ENCODE data around the gene FNDC3B.

DNA sequence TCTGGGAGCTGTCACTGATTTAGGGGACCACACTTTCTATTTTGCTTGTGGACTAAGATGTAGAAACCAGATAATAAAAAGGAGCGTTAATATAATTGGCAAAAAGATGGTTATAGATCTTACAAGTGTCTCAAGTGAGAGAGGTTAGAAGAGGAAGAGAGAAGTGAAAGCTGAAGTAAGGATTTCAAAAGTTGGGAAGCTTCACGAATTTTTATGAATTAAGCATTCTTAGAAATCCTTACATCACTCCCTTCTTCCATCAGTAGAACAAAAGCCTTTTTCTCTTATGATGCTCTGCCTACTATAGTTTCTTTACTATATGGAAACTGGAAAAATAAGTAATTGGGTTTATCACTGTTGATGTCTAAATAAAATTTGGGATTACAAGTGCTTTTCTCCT lies 146.5 kb downstream of the FNDC3B start:
- TF ChIP-seq, protein P1, sequence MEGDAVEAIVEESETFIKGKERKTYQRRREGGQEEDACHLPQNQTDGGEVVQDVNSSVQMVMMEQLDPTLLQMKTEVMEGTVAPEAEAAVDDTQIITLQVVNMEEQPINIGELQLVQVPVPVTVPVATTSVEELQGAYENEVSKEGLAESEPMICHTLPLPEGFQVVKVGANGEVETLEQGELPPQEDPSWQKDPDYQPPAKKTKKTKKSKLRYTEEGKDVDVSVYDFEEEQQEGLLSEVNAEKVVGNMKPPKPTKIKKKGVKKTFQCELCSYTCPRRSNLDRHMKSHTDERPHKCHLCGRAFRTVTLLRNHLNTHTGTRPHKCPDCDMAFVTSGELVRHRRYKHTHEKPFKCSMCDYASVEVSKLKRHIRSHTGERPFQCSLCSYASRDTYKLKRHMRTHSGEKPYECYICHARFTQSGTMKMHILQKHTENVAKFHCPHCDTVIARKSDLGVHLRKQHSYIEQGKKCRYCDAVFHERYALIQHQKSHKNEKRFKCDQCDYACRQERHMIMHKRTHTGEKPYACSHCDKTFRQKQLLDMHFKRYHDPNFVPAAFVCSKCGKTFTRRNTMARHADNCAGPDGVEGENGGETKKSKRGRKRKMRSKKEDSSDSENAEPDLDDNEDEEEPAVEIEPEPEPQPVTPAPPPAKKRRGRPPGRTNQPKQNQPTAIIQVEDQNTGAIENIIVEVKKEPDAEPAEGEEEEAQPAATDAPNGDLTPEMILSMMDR (IDR thresholded peaks at IDR 0.05; ENCODE audit: control extremely low read depth in 1 of 3, insufficient read depth in 1 of 3, low read depth in 1 of 3, low read length in 3 of 3) = no peak
- TF ChIP-seq, protein P2, sequence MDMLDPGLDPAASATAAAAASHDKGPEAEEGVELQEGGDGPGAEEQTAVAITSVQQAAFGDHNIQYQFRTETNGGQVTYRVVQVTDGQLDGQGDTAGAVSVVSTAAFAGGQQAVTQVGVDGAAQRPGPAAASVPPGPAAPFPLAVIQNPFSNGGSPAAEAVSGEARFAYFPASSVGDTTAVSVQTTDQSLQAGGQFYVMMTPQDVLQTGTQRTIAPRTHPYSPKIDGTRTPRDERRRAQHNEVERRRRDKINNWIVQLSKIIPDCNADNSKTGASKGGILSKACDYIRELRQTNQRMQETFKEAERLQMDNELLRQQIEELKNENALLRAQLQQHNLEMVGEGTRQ (IDR thresholded peaks at IDR 0.05; ENCODE audit: low read length) = no peak
- TF ChIP-seq, protein P3, sequence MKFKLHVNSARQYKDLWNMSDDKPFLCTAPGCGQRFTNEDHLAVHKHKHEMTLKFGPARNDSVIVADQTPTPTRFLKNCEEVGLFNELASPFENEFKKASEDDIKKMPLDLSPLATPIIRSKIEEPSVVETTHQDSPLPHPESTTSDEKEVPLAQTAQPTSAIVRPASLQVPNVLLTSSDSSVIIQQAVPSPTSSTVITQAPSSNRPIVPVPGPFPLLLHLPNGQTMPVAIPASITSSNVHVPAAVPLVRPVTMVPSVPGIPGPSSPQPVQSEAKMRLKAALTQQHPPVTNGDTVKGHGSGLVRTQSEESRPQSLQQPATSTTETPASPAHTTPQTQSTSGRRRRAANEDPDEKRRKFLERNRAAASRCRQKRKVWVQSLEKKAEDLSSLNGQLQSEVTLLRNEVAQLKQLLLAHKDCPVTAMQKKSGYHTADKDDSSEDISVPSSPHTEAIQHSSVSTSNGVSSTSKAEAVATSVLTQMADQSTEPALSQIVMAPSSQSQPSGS (IDR thresholded peaks at IDR 0.05; ENCODE audit: low read length) = no peak
- TF ChIP-seq POLR2A (IDR thresholded peaks at IDR 0.05; ENCODE audit: control extremely low read depth in 1 of 2, low read depth in 2 of 2, low read length in 2 of 2) (no peak), POLR2AphosphoS5 (IDR thresholded peaks at IDR 0.05; ENCODE audit: low read depth, low read length) (no peak)
